GM21390 (cell line): Measurements from ENCODE around the gene TBC1D26.
"Not testable (repeated sequence)": the region's sequence is repeated elsewhere in the genome, so short reads cannot be mapped to it uniquely, and the experiment has no call there.

Source experiments
- ATAC-seq: cut with Tn5 transposase; IDR thresholded peaks from one replicate; pipeline ENCODE4 v1.9.1; 2021; ENCODE audit not compliant: unreplicated experiment

Gene TBC1D26

GRCh38 chr17:15731900-15732299 lies at the start of gene TBC1D26:
TBC1D26 (plus strand) TSS chr17:15732283; CDS start chr17:15735349, 3,066 bp downstream.
- ATAC-seq, result not testable (repeated sequence)

DNA sequence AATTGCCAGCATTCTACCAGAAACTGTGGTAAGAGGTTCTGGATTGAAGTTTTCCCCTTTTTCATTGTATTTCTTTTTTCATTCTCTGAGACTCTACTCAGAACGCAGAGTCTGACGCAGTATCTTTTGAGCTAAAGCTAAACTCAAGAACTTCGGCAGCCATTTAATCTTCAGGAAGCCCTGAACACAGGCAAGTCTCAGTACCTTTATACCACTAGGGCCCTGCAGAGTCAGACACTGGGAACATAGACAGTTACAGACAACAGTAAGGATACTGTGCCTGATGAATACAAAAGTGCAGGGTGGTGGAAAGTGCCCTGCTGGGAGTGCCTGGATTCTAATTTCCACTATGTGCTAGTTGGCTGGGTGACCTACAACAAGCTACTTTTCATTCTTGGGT lies 48.9 kb upstream of the TBC1D26 start:
- not testable (repeated sequence) for ATAC-seq

- ATAC-seq, result peak; percentile 92
Observed at GRCh38 chr17:15683824-15684478, 48.1 kb upstream of the TBC1D26 start, which contains the start of gene TRIM16. TRIM16 (minus strand) TSS chr17:15684311; CDS start chr17:15651609, 32,702 bp downstream.

GRCh38 chr17:15687494-15687893 lies 44.6 kb upstream of the TBC1D26 start:
- ATAC-seq, result not testable (repeated sequence)

DNA sequence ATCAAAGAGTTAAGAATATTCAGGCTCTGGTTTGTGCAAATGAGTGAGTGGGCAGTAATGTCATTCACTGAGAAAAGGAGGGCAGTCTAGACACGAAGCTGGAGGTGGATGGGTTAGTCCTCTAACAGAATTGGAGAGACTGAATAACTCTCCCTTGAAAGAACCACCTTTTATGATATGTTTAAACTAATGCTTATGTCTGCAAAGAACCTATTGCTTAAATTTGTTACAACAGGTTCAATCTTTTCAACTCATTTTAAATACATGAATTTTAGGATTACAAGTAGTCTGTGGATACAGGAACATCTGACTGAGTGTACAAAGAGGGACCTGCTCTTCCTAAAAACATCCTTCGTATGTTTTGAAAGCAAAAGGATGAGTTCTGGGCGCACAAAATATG lies 33.1 kb upstream of the TBC1D26 start:
- not testable (repeated sequence) for ATAC-seq

GRCh38 chr17:15699413-15699924 lies 32.6 kb upstream of the TBC1D26 start, which contains the start of gene ZNF286A:
ZNF286A (plus strand) TSS chr17:15699752; CDS start chr17:15700330, 578 bp downstream.
- ATAC-seq, result peak; percentile 99

DNA sequence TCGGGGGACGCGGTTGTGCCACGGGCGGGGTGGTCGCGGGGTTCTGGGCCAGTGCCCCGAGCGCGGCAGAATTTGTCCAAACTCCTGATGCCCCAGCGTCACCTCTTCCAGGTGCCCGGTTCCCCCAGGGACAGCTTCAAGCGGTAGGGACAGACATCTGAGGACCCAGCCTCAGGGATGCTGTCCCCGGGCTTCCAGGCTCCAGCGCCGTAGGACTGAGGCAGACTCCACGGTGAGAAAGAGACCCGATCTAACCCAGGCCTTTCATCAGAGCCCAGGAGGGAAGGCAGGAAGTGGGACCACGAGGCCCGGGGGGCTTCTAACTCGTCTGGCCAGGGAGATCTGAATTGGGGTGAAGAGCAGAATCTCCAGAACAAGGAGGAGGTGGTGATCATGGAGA lies 32.1 kb upstream of the TBC1D26 start:
- not testable (repeated sequence) for ATAC-seq

DNA sequence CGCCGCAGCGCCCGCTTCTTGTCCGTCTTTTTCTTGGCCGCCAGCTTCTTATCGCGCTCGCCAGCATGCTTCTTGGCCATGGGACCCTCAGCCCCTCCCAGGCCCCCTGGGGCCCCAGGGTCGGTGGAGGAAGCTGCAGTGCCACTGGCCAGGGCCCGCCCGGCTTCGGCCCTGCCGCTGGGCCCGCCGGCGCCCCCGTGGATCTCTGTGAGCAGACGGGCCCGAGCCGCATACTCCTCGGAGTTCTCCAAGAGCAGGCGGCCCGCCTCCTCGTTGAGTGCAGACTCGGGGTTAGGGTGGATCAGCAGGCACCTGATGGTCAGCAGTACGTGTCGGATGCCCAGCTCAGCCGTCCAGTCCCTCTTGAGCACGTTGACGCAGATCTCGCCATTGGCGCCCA lies 27.8 kb upstream of the TBC1D26 start:
- ATAC-seq, result not testable (repeated sequence)

DNA sequence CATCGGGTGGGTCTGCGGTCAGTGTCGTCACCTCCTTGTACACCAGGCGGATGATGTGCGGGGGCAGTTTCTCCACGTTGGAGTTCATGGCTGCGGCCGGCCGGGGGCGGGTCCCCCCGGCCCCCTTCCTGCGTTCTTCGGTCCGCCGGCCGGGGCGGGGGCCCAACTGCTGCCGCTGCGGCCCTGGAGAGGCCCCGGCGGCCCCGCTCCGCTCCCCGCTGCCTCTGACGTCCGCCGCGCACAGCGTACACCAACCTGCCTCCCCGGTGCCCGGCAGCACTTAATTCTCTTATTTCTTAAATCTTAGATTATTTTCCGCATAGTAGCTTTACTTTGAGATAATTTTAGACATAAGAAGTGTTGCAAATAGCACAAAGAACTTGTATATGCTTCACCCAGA lies 27.3 kb upstream of the TBC1D26 start:
- ATAC-seq, result not testable (repeated sequence)

- not testable (repeated sequence) for ATAC-seq
Observed at GRCh38 chr17:15708879-15709278, 23.2 kb upstream of the TBC1D26 start.

- ATAC-seq, result not testable (repeated sequence)
Observed at GRCh38 chr17:15716601-15717563, 15.2 kb upstream of the TBC1D26 start.

GRCh38 chr17:15730535-15730934 lies 1.5 kb upstream of the TBC1D26 start:
- ATAC-seq, result not testable (repeated sequence)

- not testable (repeated sequence) for ATAC-seq
Observed at GRCh38 chr17:15733174-15733789, 1.2 kb downstream of the TBC1D26 start.

- ATAC-seq, result not testable (repeated sequence)
Observed at GRCh38 chr17:15736578-15736977, 4.5 kb downstream of the TBC1D26 start.

DNA sequence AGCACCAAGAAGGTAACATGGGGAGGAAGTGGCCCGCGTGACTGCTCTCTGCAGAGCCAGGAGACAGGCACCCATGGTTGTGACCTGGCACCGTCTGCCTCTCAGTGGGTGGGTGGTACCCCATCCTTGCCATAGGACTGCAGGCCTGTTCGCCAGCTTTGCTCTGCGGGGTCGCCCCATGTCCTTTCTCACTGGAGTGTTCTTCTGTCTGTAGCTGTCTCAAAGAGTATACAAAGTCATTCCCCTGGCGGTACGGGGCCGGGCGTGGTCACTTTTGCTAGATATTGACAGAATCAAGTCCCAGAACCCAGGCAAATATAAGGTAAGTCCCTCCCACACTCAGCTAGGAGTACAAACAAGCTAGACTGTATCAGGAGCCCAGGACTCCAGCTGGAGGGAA lies 6.0 kb downstream of the TBC1D26 start:
- no peak for ATAC-seq

GRCh38 chr17:15739259-15739658 lies 7.2 kb downstream of the TBC1D26 start:
- not testable (repeated sequence) for ATAC-seq

DNA sequence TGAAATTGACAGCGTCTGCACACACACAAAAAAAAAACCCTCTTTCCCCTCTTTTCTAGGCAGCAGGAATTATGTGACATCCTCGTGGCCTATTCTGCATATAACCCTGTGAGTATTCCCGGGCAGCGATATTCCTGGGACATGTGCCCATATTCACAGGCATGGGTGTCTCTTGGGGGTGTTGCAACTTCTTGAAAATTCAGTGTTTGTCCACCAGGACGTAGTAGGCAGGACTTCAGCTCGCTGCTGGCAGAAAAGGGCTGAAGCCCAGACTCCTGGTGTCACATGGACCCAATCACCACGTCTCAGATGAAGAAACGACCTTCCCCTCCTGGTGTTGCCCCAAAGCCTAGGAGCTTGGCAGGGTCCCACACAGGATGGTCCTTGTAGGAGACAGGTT lies 8.0 kb downstream of the TBC1D26 start:
- not testable (repeated sequence) for ATAC-seq

DNA sequence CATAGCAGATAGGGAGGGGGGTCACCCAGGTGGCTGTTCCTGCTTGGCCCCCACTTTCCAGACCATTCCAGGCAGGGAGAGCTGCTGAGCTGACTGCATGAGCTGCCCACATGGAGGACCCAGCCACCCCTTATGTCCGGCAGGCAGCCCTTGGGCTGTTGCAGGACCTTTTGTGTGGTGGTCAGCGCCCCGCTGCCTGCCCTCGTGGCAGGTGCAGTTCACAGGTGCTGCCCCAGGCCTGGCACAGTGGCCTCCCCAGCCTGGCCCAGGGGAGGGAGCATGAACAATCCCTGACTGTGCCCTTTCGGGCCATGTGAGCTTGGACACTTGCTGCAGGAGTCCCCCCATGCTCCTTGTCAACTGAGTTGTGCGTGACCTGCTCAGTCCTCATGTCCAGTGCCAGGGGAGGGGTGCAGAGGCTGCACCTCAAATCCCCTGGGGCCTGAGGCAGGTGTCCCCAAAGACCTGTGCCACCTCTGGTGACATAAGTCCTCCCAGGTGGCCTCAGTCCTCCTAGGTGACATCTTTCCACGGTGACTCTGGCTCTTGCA lies 8.6 kb downstream of the TBC1D26 start:
- ATAC-seq, result no peak

- no peak for ATAC-seq
Observed at GRCh38 chr17:15741624-15742023, 9.5 kb downstream of the TBC1D26 start.

GRCh38 chr17:15742051-15742795 lies 10.1 kb downstream of the TBC1D26 start:
- ATAC-seq, result no peak
